Gastroesophageal sphincter (tissue), 3 donors: ENCODE measurements around the gene FSD1L.

Experiments
- EP300 ChIP-seq: sonication (generic); formaldehyde crosslinking; IDR thresholded peaks from one replicate; pipeline ENCODE4 v1.6.1; 2017; ENCODE audit warnings: antibody characterized with exemption, mild to moderate bottlenecking
- POLR2A ChIP-seq, 2 donors: fragments of 450-650 bp; IDR thresholded peaks; one replicate each; pipeline ENCODE4 v1.6.1; 2017; ENCODE audit warnings: antibody characterized with exemption in 2 of 2, mild to moderate bottlenecking in 2 of 2, moderate library complexity in 1 of 2
- POLR2AphosphoS5 ChIP-seq: sonication (generic); formaldehyde crosslinking; IDR thresholded peaks from one replicate; pipeline ENCODE4 v1.6.1; 2017; ENCODE audit warnings: antibody characterized with exemption
- TF ChIP-seq, protein P1 (sequence below), 4 experiments: fragments of 200-600 bp in 2 of 4; fragments of 450-650 bp in 2 of 4; sonication (generic) in 1 of 4; IDR thresholded peaks; one replicate each; pipeline ENCODE4 v1.5.1; 2017 to 2019; ENCODE audit warnings: antibody characterized with exemption in 4 of 4, mild to moderate bottlenecking in 2 of 4, moderate library complexity in 2 of 4

- TF ChIP-seq, protein P1, sequence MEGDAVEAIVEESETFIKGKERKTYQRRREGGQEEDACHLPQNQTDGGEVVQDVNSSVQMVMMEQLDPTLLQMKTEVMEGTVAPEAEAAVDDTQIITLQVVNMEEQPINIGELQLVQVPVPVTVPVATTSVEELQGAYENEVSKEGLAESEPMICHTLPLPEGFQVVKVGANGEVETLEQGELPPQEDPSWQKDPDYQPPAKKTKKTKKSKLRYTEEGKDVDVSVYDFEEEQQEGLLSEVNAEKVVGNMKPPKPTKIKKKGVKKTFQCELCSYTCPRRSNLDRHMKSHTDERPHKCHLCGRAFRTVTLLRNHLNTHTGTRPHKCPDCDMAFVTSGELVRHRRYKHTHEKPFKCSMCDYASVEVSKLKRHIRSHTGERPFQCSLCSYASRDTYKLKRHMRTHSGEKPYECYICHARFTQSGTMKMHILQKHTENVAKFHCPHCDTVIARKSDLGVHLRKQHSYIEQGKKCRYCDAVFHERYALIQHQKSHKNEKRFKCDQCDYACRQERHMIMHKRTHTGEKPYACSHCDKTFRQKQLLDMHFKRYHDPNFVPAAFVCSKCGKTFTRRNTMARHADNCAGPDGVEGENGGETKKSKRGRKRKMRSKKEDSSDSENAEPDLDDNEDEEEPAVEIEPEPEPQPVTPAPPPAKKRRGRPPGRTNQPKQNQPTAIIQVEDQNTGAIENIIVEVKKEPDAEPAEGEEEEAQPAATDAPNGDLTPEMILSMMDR (IDR thresholded peaks at IDR 0.05): no peak
- TF ChIP-seq POLR2A (IDR thresholded peaks at IDR 0.05): no peak
- TF ChIP-seq POLR2AphosphoS5: no peak
- TF ChIP-seq EP300: no peak
These were observed 29.0 kb upstream of the FSD1L start for GRCh38 chr9:105418588-105419500.
